K562 (cell line): Measurements from ENCODE around the gene CLIC1. TPM values are rescaled to one million over a fixed set of nuclear protein-coding genes. Genes with fewer than 3 reads are reported as not detected.
A peak's percentile ranks its signal among the peaks of the same experiment; 100 is the strongest.

Source experiments
- BCOR ChIP-seq: fragments of 450-650 bp; IDR thresholded peaks from 2 replicates; pipeline ENCODE4 v1.6.1; 2016
- BRD4 ChIP-seq: fragments of 200-600 bp; sonication (generic); IDR thresholded peaks from 2 replicates; pipeline ENCODE4 v1.6.1; 2017; ENCODE audit warnings: inconsistent platforms
- CBX1 ChIP-seq: sonication (generic); IDR thresholded peaks from 2 replicates; pipeline ENCODE4 v1.6.1; 2016; ENCODE audit warnings: antibody characterized with exemption, low read depth, mild to moderate bottlenecking
- FOXA3 ChIP-seq, 2 experiments: fragments of 450-650 bp in 1 of 2; sonication (generic) in 1 of 2; formaldehyde crosslinking; IDR thresholded peaks in 1 of 2; conservative IDR thresholded peaks in 1 of 2; 2 replicates each; pipeline versions ENCODE4 v1.4.0 to v1.8.0; 2020 to 2022; ENCODE audit warnings: mild to moderate bottlenecking in 2 of 2, missing genetic modification reagents in 1 of 2
- GABPB1 ChIP-seq: sonication (generic); formaldehyde crosslinking; IDR thresholded peaks from 2 replicates; pipeline ENCODE4 v1.8.0; 2022; ENCODE audit warnings: mild to moderate bottlenecking, missing genetic modification reagents
- GTF2F1 ChIP-seq: IDR thresholded peaks from 2 replicates; pipeline ENCODE4 v1.6.1; 2011; ENCODE audit warnings: low read depth, low read length, improper control_type of control experiment
- HEY1 ChIP-seq: fragments of 250-450 bp; sonication (Bioruptor Pico); IDR thresholded peaks from 2 replicates; pipeline ENCODE4 v1.5.0; 2020; ENCODE audit warnings: mild to moderate bottlenecking, moderate library complexity, borderline replicate concordance
- MAX ChIP-seq: sonication (generic); formaldehyde crosslinking; IDR thresholded peaks from 2 replicates; pipeline ENCODE4 v1.9.0; 2022; ENCODE audit warnings: mild to moderate bottlenecking, missing genetic modification reagents
- MCM2 ChIP-seq: fragments of 450-650 bp; IDR thresholded peaks from 2 replicates; pipeline ENCODE4 v1.6.1; 2017; ENCODE audit warnings: low read depth, mild to moderate bottlenecking
- MECOM ChIP-seq: fragments of 250-450 bp; sonication (Bioruptor Pico); IDR thresholded peaks from 2 replicates; pipeline ENCODE4 v1.8.0; 2022; ENCODE audit warnings: inconsistent platforms
- NFE2 ChIP-seq: IDR thresholded peaks from 2 replicates; pipeline ENCODE4 v1.6.1; 2014; ENCODE audit warnings: antibody characterized with exemption, low read depth
- PYGO2 ChIP-seq: fragments of 450-650 bp; IDR thresholded peaks from 2 replicates; pipeline ENCODE4 v1.6.1; 2016; ENCODE audit warnings: mild to moderate bottlenecking, missing genetic modification characterization, moderate library complexity, missing compliant biosample characterization
- RBM17 ChIP-seq: fragments of 200-400 bp; formaldehyde crosslinking; IDR thresholded peaks from 2 replicates; pipeline ENCODE4 v1.6.1; 2017; ENCODE audit warnings: low read depth, mild to moderate bottlenecking, low read length, borderline replicate concordance
- SMARCB1 ChIP-seq: IDR thresholded peaks from 2 replicates; pipeline ENCODE4 v1.6.1; 2011; ENCODE audit warnings: improper control_type of control experiment, low read depth; ENCODE audit not compliant: insufficient read length
- SOX6 ChIP-seq: fragments of 450-650 bp; IDR thresholded peaks from 2 replicates; pipeline ENCODE4 v1.6.1; 2014; ENCODE audit warnings: mild to moderate bottlenecking
- TEAD2 ChIP-seq: fragments of 450-650 bp; IDR thresholded peaks from 2 replicates; pipeline ENCODE4 v1.6.1; 2016; ENCODE audit warnings: missing genetic modification characterization, control low read depth, missing compliant biosample characterization
- ZNF316 ChIP-seq: fragments of 450-650 bp; IDR thresholded peaks from 2 replicates; pipeline ENCODE4 v1.6.1; 2016
- ZNF507 ChIP-seq: conservative IDR thresholded peaks from 2 replicates; pipeline ENCODE4 v1.6.1; 2017; ENCODE audit warnings: missing genetic modification characterization, missing compliant biosample characterization
- ZNF57 ChIP-seq: fragments of 450-650 bp; formaldehyde crosslinking; IDR thresholded peaks from 2 replicates; pipeline ENCODE4 v1.4.0; 2020; ENCODE audit warnings: mild to moderate bottlenecking, moderate library complexity
- ZNF644 ChIP-seq: fragments of 200-800 bp; sonication (Bioruptor generic); IDR thresholded peaks from 2 replicates; pipeline ENCODE4 v1.6.1; 2016; ENCODE audit warnings: low read depth, missing genetic modification characterization, missing compliant biosample characterization
- ZNF76 ChIP-seq: fragments of 250-450 bp; sonication (Bioruptor Pico); IDR thresholded peaks from 2 replicates; pipeline ENCODE4 v1.4.0; 2020; ENCODE audit warnings: mild to moderate bottlenecking, moderate library complexity, borderline replicate concordance
- polyA plus RNA-seq, 8 experiments: library from polyadenylated mRNA; depleted of rRNA in 4 of 8; stranded (reverse) in 5 of 8; unstranded in 3 of 8; fragments of >200 nt; fragmentation: Nextera tagmentation in 2 of 8; fragmentation: Illumina TruSeq in 1 of 8; extraction: Ambion mirVana in 2 of 8; extraction: Trizol in 1 of 8; gene quantifications; 2 replicates each; pipeline versions ENCODE4 v1.2.1 to v1.2.3, GENCODE V29; 2011 to 2014; ENCODE audit warnings: inconsistent platforms in 1 of 8, missing spikeins in 1 of 8
- total RNA-seq, 7 experiments: library from RNA; depleted of rRNA in 6 of 7; stranded (reverse); fragments of >200 nt in 6 of 7; fragmentation: Illumina TruSeq in 2 of 7; extraction: Trizol in 2 of 7; gene quantifications; 2 replicates each; pipeline versions ENCODE4 v1.2.1 to v1.2.3, GENCODE V29; 2011 to 2021; ENCODE audit warnings: low replicate concordance in 1 of 7
- TF ChIP-seq, protein P1 (sequence below): fragments of 450-650 bp; formaldehyde crosslinking; IDR thresholded peaks from 2 replicates; pipeline ENCODE4 v1.4.0; 2020; ENCODE audit warnings: mild to moderate bottlenecking
- TF ChIP-seq, protein P2 (sequence below): fragments of 250-450 bp; sonication (Bioruptor Pico); IDR thresholded peaks from 2 replicates; pipeline ENCODE4 v1.4.0; 2020; ENCODE audit warnings: mild to moderate bottlenecking, moderate library complexity, borderline replicate concordance
- TF ChIP-seq, protein P3 (sequence below): fragments of 450-650 bp; IDR thresholded peaks from 2 replicates; pipeline ENCODE4 v1.6.1; 2014; ENCODE audit warnings: low read depth, mild to moderate bottlenecking, moderate library complexity, borderline replicate concordance

Gene CLIC1
- total and polyA plus RNA-seq, 9 of the 15 experiments (the other 6 are each of a cell fraction or from before 2014, with no cell fraction given): 1,267 to 2,419 (median 1,808) TPM

DNA sequence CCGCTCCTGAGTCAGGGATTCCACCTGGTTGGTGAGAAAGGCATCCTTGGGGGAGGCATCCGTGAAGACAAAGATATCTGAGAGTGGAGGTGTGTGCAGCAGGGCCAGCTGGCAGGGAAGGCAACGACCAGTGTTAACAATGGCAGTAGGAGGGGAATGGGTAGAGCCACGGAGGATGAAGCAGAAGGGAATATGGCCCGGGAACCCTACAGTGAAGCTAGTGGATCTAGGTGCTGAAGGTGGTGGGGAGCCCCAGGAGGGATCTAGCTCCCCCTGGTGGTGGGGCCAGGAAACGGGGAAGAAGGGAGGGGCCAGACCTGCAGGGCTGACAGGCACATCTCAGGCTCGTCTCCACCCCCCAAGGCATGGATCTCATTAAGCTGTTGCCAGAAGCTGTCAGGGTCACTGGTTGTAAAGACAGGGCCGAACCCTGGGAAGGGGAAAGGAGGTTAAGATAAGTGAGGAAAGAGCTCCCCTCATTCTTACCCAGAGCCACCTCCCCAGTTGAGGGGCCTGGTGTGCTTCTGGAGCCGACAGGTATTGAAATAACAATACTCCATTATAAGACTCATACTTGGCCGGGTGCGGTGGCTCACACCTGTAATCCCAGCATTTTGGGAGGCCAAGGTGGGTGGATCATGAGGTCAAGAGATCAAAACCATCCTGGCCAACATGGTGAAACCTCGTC is 33.5 kb upstream of the CLIC1 start (continued):
- TF ChIP-seq GTF2F1: peak; percentile 31; the same call in 1 of the 2 replicates
- TF ChIP-seq ZNF644 (tag): no peak
- no peak for TF ChIP-seq ZNF76 (CRISPR knock-in tag)
- TF ChIP-seq TEAD2 (tag): no peak
- no peak for TF ChIP-seq ZNF507 (tag)
- no peak for TF ChIP-seq HEY1 (CRISPR knock-in tag)
- TF ChIP-seq MCM2: no peak
- TF ChIP-seq PYGO2 (tag): no peak
- peak; percentile 58 for TF ChIP-seq SMARCB1
- TF ChIP-seq BRD4: 0 out of 2 replicates have a peak, but pooled peaks have one; percentile 58
- TF ChIP-seq, protein P1, sequence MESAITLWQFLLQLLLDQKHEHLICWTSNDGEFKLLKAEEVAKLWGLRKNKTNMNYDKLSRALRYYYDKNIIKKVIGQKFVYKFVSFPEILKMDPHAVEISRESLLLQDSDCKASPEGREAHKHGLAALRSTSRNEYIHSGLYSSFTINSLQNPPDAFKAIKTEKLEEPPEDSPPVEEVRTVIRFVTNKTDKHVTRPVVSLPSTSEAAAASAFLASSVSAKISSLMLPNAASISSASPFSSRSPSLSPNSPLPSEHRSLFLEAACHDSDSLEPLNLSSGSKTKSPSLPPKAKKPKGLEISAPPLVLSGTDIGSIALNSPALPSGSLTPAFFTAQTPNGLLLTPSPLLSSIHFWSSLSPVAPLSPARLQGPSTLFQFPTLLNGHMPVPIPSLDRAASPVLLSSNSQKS: no peak
- TF ChIP-seq GABPB1 (CRISPR knock-in tag): peak; percentile 79
- TF ChIP-seq ZNF57 (CRISPR knock-in tag): 0 out of 2 replicates have a peak, but pooled peaks have one; percentile 14
- TF ChIP-seq RBM17: no peak
- TF ChIP-seq, protein P2, sequence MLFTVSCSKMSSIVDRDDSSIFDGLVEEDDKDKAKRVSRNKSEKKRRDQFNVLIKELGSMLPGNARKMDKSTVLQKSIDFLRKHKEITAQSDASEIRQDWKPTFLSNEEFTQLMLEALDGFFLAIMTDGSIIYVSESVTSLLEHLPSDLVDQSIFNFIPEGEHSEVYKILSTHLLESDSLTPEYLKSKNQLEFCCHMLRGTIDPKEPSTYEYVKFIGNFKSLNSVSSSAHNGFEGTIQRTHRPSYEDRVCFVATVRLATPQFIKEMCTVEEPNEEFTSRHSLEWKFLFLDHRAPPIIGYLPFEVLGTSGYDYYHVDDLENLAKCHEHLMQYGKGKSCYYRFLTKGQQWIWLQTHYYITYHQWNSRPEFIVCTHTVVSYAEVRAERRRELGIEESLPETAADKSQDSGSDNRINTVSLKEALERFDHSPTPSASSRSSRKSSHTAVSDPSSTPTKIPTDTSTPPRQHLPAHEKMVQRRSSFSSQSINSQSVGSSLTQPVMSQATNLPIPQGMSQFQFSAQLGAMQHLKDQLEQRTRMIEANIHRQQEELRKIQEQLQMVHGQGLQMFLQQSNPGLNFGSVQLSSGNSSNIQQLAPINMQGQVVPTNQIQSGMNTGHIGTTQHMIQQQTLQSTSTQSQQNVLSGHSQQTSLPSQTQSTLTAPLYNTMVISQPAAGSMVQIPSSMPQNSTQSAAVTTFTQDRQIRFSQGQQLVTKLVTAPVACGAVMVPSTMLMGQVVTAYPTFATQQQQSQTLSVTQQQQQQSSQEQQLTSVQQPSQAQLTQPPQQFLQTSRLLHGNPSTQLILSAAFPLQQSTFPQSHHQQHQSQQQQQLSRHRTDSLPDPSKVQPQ: no peak
- peak; percentile 65; the same call in 1 of the 2 replicates for TF ChIP-seq BCOR
- TF ChIP-seq NFE2: 0 out of 2 replicates have a peak, but pooled peaks have one; percentile 12
- no peak for TF ChIP-seq CBX1
- 0 out of 2 replicates have a peak, but pooled peaks have one; percentile 26 for TF ChIP-seq ZNF316
- peak; percentile 78; the same call in 1 of the 2 replicates for TF ChIP-seq SOX6
- peak; percentile 42; the same call in 1 of the 2 replicates for TF ChIP-seq MAX (CRISPR knock-in tag)
- no peak for TF ChIP-seq MECOM
- TF ChIP-seq FOXA3 (CRISPR knock-in tag; conservative IDR thresholded peaks at IDR 0.05 in 1 of 2, IDR thresholded peaks at IDR 0.05 in 1 of 2): no peak; a peak in 2 of 4 replicates
- TF ChIP-seq, protein P3, sequence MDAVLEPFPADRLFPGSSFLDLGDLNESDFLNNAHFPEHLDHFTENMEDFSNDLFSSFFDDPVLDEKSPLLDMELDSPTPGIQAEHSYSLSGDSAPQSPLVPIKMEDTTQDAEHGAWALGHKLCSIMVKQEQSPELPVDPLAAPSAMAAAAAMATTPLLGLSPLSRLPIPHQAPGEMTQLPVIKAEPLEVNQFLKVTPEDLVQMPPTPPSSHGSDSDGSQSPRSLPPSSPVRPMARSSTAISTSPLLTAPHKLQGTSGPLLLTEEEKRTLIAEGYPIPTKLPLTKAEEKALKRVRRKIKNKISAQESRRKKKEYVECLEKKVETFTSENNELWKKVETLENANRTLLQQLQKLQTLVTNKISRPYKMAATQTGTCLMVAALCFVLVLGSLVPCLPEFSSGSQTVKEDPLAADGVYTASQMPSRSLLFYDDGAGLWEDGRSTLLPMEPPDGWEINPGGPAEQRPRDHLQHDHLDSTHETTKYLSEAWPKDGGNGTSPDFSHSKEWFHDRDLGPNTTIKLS: no peak
